Anterior cingulate cortex (tissue), 58 donors: ENCODE measurements around the gene LTB.
A peak's percentile ranks its signal among the peaks of the same experiment; 100 is the strongest.
"Not testable (repeated sequence)": the region's sequence is repeated elsewhere in the genome, so short reads cannot be mapped to it uniquely, and the experiment has no call there.

Experiments
- DNase-seq, 58 donors: peaks; one replicate each; lab custom pipeline; 2025; lab: John Stamatoyannopoulos, UW

The LTB gene

DNA sequence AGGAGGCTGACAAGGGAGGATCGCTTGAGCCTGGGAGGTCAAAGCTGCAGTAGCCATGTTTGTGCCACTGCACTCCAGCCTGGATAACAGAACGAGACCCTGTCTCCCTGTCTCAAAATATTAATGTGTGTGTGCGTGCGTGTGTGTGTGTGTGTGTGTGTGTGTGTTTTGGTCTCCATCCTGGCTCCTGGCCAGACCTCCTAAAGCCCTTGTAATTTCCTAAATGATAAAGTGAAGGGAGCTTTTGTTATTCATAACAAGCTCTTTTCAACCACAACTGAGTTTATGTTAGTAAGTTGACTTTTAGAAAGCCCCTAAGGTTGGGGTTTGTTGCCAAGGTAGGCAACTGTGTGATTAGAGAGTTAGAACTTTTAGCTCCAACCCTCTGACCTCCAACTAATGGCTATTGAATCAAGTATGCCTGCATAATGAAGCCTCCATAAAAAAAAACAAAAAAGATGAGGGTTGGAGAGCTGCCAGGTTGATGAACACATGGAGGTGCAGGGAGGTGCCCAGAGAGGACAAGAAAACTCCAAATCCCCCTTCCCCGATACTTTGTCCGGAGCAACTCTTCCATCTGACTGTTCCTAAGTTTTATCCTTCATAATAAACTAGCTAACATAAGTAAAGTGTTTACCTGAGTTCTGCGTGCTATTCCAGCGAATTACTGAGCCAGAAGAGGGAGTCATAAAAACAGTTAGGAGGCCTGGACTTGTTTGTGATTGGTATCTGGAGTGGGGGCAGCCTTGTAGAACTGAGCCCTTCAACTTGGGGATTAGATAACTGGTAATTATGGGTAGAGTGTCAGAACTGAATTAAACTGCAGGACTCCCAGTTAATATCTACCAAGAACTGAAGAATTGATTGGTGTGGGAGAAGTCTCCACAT, 27.5 kb upstream of the LTB start:
- no peak for DNase-seq

DNA sequence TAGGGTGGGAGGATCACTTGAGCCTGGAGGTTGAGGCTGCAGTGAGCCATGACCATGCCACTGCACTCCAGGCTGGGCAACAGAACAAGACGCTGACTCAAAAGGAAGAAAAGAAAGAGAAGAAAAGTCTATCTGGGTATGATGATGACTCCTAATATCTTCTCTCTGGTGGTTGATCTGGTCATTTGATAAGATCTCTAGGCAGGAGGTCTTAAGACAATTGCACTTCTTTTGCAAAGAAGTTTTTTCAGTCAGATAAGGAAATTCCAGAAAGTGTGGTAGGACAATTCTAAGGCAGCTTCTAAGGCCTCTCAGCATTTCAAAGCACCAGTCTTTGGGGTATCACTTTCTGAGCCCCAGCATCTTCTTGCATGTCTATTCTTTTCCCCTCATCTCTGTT, 25.1 kb upstream of the LTB start:
- no peak for DNase-seq

DNA sequence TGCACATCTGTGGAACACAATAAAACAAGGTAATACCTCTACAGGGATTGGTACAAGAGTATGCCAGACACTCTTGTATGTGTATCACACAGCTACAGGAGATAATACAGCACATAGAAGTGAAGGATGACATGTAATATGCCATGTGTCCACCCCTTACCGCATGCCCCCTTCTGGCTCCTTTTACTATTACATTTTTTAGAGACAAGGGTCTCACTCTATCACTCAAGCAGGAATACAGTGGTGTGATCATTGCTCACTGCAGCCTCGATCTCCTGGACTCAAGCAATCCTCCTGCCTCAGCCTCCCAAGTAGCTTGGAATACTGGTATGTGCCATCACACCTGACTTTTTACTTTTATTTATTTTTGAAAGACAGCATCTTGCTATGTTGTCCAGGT, 14.8 kb upstream of the LTB start:
- no peak for DNase-seq

DNA sequence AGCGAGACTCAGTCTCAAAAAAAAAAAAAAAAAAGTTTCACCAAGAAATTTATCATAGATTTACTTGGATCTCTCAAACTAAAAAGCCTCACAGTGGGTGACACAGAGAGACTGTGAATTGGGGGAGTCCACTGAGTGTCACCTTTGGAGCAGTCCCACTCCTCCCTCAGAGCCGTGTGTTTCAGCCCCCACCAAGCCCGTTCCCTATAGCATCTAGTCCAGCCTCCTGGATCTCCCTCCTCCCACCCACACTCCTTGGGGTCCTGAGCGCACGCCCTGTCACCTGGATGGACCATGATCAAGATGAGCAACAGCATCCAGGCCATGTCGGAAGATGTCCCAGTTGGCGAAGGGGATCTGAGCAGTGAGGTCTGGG, 10.2 kb upstream of the LTB start:
- no peak for DNase-seq

DNA sequence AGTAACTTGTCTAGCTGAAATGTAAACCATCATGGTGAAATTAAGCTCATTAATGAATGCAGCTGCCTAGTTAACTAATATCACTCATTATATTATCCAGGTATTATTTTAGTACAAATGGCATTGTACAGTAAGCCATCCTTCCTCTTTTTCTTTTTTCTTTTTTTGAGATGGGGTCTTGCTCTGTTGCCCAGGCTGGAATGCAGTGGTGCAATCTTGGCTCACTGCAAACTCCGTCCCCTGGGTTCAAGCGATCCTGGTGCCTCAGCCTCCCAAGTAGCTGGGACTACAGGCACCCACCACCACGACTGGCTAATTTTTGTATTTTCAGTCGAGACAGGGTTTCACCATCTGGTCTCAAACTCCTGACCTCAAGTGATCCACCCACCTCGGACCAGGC, 8.5 kb upstream of the LTB start:
- DNase-seq = not testable (repeated sequence)

DNA sequence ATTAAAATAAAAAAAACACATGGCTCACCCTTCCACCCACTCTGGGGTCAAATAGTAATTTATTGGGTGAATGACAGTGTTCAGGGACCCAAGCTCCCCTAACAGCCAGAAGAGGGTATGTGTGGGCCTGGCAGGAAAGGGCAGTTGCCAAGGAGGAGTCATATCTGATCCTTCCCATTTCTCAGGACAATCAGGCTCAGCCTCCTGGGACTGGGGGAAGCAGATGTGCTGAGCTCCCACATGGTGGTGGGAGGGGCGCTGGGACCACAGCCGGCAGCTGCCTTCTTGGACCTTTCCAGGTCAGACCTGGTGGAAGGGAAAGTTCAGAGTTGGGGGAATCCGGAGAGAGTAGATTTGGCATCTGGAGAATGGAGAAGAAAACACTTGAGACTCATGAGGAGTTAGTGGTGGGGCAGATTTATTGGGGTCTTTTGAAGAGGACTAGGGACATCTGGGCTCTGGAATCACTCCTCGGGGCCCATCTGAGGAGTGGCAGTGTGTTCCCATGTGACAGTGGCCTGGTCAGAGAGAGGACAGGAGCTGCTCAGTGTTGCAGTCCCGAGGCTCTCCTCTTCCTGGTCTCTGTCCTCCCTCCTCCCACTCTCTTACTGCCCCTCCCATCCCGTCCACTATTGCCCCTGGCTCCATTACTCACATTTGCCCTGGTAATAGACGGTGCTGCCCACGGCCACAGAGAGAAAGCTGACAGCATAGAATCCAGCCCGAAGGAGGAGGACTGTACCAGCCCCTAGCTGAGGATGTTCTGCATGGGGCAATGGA, 6.8 kb upstream of the LTB start:
- no peak for DNase-seq

DNA sequence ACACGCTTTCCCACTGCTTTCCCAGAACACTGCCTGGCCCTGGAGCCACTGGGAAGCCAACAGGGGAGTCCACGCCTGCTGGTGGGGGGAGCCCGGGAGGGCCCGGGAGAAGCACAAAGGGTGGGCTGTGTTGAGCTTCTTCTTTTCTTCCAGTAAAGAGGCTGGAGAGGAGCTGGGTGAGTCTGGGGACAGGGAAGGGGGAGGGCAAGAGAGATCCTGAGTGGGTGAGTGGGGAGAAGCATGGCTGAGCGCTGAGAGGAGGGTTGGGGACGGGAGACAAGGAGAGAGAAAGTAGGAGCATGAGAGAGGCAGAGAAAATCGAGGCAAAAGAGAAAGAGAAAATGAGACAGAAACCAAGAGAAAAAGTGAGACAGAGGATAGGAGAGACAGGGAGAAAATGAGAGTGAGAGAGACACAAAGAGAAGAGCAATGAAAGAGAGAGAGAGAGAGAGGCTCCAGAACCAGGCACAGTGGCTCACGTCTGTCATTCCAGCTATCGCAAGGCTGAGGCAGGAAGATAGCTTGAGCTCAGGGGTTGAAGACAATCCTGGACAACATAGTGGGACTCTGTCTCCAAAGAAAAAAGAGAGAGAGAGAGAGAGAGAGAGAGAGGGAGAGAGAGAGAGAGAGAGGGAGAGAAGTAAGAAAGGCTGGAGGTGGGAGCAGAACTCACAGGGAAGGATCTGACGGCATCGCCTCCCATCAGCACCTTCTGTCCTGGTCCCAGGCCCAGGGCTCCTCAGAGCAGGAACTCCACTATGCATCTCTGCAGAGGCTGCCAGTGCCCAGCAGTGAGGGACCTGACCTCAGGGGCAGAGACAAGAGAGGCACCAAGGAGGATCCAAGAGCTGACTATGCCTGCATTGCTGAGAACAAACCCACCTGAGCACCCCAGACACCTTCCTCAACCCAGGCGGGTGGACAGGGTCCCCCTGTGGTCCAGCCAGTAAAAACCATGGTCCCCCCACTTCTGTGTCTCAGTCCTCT, 5.9 kb upstream of the LTB start:
- DNase-seq = no peak

DNA sequence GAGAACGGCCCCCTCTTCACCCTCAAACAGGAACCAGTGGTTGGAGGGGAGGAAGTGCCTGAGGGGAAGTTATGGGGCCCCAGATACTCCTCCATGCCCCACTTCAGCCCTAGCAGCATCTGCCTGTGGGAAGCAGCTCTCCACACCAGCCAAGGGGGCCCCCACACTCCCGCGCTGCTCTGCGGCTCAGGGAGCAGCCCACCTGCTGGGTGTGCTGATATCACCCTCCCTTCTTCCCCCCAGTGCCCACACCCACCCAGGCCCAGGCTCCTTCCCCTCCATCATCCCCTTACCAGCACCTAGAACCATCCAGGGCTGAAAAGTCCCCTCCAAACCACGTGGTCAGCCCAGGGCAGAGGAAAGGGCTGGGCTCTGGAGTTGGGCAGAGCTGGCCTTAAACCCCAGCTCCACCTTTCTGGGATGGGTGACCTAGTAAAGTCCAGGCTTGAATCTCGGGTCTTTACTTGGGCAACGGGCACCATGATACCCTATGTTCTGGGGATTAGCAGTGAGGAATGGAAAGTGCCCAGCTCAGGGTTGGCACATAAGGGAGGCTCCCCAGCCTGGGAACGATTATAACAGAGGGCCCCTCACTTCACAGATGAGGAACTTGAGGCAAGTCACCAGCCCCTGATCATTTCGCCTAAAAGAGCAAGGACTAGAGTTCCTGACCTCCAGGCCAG, 4.5 kb upstream of the LTB start:
- DNase-seq = peak in 12 of 58 donors; percentile 3 to 47 (median 29)

DNA sequence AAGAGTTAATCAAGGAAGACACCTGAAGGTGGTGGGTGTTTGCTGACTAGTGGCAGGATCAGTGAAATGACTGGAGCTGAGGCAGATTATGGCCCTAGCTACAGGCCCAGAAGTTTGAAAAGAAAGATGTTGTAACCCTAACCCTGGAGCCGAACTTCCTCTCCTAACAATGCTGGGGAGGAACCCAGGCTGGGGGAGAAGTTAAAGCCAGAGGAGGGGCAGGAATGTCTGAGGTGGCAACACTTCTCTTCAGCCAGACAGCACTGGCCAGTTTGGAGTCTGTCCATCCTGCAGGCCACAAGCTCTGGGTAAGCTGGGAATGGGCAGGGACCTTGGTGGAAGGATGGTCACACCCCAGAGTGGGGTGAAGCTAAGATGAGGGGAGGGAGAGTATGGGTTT, 3.8 kb upstream of the LTB start, which contains the start of gene LST1:
TSS of gene LST1 (plus strand) at position 270 of the 400 bp plus-strand sequence. CDS start 1,023 bp downstream, outside the sequence.
- DNase-seq = peak in 8 of 58 donors; percentile 2 to 30 (median 10)

DNA sequence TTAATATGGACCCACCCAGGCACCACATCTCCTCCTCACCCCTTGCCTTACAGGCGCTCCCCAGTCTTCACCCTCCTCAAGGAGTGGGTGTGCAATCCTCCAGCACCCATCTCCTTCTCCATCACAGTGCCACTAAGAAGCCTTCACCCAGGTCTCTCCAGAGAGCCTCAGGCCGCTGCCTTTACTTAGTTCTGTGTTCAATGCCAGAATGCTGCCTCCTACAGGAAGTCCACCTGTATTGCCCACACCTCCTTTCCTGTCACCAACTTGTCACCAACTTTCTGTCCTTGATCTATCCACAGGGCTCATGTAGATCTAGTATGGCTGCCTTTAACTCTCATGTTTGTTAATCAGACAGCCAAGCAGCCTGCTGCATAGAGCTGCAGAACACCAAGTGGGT, 3.3 kb upstream of the LTB start:
- DNase-seq = no peak

DNA sequence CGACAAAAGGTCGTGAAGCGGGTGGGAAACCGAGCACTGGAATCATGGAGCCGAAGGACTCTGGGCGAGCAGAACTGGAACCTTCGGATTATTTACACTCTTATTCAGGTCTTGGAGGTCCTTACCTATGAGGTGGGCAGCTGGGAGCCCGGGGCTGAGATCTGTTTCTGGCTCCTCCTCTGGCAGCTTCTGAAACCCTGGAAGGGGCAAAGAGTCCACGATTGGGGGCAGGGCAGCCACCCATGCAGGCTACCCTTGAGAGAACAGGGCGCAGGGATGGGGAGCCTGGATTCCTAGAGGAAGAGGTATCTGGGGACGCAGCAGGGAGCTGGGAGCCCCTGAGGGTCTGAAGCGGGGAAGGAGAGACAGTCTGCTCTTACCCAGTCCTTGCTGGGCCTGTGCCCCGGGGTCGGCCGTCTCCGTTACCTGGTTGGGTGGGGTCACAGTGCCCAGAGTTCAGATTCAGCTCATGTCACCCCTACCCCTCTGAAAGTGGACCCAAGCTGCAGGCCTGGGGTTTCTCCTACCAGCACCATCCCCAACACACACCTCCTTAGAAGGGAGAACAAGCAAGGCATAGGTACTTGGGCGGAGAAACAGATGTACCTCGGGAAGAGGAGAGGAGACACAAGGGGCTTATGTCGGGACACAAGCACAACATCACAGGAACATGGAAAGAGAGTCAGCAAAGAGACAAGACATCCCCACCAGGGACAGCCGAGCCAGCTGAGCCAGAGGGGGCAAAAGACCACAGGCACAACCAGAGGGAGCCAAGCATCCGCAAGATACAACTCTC, 592 bp downstream of the LTB start:
- peak in 6 of 58 donors; percentile 9 to 36 (median 26) for DNase-seq

DNA sequence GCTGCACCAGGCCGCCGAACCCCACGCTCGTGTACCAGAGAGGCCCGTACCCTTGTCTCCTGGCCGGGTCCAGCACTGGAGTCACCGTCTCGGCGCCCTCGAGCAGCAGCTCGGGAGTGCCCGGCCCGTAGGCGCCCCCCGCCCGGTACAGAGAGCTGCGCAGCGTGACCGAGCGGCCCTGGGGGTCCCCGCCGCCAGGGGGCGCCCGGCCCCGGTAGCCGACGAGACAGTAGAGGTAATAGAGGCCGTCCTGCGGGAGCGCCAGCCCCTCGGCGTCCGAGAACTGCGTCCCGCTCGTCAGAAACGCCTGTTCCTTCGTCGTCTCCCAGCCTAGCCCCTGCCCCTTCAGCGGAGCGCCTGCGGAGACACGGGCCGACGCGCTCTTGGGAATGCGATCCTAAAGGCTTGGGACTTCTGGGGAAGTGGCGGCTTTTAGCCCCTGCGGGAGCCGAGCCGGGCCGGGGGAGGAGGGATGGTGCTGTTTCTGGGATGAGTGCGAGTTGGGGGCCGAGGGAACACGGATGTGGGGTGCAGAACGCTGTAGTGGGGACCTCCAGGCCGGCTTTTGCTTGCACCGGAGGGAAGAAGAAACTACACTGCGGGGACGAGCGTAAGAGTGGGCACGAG, 1.3 kb downstream of the LTB start:
- DNase-seq = peak in 57 of 58 donors; percentile 14 to 90 (median 73)

DNA sequence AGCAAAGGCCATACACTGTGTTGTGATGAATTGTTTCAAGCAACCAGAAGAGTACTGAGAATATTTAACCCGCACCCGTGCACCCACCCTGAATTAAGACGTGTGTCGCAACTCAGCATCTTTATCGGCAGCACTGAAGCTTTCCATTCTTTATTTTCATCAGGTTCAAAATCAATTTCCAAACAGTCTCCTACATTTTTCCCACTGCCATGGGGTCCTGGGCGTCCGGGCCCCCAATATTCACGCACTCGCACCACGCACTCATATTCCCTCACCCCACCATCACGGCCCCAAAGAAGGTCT, 1.8 kb downstream of the LTB start:
- DNase-seq = no peak

DNA sequence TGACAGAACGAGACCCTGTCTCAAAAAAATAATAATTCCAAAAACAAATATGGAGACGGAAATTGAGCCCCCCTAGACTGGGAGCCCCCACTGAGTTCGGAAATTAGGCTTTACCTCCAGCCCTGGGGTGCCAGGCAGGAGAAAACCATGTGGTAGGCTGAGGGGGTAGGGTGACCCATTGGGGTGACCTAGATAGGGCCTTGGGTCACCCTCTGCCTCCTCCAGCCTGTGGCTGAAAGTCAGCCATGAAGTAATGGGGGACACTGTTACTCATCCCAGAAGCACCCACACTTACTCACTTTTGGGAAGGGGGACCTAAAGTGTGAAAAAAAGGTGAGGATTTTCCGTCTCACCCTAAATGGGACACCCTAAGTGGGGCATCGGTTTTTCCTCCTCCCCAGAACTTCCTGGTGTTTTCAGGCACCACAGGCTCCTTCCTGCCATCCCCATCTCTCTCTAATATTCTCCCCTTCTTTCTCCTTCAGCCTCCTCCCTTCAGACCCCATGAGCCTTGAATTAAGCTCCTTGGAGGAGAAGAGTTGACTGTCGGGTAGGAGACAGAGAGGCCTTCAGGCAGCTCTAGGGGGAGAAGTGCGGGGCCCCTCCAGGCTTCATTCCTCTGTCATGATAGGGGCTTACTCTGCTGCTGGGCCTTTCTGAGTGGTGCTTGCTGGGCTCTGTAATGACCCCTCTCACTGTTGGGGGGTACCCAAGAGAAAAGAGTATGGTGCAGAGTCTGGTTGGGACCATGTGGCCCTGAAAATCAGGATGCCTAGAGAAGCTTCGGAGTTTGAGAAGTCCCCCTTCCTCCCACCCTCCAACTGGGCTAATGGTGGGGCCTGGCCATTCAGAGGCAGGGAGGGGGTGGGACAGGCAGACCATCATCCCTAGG, 2.4 kb downstream of the LTB start:
- DNase-seq = no peak

DNA sequence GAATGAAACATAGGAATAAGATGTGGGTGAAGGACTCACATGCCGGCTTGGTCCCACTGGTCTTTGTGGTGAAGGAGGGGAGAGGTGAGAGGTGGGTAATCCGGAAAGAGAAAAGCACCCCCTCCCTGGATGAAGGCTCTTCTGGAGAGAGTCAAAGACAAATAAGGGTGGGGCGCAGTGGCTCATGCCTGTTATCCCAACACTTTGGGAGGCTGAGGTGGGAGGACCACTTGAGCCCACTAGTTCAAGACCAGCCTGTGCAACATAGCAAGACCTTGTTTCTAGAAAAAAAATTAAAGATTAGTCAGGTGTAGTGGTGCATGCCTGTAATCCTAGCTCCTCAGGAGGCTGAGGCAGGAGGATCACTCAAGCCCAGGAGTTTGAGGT, 3.1 kb downstream of the LTB start:
- DNase-seq = no peak

DNA sequence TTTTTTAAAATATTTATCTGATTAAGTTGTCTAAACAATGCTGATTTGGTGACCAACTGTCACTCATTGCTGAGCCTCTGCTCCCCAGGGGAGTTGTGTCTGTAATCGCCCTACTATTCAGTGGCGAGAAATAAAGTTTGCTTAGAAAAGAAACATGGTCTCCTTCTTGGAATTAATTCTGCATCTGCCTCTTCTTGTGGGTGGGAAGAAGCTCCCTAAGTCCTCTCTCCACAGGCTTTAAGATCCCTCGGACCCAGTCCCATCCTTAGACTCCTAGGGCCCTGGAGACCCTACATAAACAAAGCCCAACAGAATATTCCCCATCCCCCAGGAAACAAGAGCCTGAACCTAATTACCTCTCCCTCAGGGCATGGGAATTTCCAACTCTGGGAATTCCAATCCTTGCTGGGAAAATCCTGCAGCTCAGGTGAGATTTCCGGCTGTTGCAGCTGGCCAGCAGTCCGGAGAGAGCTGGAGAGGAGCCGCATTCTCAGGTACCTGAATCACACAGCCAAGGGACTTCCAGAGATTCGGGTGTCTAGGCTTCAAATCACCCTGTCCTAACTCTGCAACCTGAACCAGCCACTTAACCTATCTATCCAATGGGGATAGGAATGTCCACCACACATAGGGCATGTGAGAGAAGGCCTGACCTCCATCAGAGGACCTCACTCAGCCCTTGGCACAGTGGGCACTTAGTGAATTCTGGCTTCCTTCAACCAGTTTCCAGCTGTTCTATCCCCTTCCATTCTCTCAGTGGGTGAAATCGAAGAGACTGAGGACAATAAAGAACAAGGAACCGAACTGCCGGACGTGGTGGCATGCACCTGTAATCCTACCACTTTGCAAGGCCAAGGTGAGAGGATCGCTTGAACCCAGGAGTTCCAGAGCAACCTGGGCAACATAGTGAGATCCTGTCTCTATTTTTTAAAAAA, 3.8 kb downstream of the LTB start:
- DNase-seq = no peak

DNA sequence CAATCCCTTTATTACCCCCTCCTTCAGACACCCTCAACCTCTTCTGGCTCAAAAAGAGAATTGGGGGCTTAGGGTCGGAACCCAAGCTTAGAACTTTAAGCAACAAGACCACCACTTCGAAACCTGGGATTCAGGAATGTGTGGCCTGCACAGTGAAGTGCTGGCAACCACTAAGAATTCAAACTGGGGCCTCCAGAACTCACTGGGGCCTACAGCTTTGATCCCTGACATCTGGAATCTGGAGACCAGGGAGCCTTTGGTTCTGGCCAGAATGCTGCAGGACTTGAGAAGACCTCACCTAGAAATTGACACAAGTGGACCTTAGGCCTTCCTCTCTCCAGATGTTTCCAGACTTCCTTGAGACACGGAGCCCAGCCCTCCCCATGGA, 4.7 kb downstream of the LTB start:
- no peak for DNase-seq
